NCI-H524 (cell line): Measurements from ENCODE around the gene TEAD2.
"Not testable (repeated sequence)": the region's sequence is repeated elsewhere in the genome, so short reads cannot be mapped to it uniquely, and the experiment has no call there.

Experiments used
- DNase-seq, 2 experiments: peaks; one replicate each; lab custom pipeline; 2025; lab: John Stamatoyannopoulos, UW

Gene TEAD2

DNA sequence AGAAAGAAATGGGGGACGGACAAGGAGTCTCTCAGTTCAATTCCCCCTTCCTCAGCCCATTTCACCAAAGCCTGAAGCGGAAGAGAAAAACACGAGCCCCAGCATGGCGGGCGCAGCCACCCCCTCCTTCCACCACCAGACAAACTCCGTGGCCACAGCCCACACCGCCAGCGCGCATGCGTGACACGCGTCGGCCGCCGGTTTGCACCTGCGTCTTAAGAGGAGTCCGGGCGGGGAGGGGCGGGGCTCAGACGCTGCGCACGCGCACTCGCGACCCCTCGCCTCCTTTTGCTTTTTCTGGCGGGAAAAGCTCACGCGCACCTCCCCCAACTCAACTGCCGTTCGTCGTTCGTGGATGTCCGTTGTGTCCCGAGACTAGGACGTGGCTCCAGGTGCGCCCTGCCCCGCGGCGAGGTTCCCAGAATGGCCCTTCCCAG is 25.7 kb upstream of the TEAD2 start, which contains the start of gene KASH5:
KASH5 (plus strand) TSS at position 314 of the 437 bp plus-strand sequence. CDS start 2,635 bp downstream, outside the sequence.
- no peak for DNase-seq

DNA sequence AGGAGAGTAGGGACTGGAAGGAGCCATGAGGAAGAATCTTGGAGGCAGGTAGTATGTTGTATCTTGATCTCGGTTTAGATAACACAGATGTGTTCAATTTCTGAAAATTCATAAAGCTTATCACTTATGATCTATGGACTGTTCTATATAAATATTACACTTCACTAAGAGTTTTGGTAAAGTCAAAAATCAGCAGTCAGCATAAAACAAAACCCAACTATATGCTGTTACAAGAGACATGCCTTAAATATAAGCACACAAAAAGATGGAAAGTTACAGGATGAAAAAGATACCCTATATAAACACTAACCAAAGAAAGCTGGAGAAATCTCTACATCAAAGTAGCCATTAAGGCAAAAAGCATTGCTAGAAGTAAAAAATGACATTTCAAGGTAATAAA is 21.4 kb upstream of the TEAD2 start:
- no peak for DNase-seq

DNA sequence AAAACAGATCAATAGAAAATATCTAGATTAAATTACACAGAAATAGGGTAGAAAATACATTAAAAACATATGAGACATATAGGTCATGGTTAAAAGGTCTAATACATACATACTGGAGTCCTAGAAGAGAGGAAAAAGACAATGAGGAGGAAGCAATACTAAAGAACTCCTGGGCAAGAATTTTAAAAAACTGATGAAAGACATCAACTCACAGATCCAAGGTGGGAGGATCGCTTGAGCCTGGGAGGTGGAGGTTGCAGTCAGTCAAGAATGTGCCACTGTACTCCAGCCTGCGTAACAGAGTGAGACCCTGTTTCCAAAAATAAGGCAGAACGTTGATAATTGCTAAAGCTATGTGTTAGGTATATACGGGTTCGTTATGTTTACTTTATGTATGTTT is 20.4 kb upstream of the TEAD2 start:
- no peak for DNase-seq

DNA sequence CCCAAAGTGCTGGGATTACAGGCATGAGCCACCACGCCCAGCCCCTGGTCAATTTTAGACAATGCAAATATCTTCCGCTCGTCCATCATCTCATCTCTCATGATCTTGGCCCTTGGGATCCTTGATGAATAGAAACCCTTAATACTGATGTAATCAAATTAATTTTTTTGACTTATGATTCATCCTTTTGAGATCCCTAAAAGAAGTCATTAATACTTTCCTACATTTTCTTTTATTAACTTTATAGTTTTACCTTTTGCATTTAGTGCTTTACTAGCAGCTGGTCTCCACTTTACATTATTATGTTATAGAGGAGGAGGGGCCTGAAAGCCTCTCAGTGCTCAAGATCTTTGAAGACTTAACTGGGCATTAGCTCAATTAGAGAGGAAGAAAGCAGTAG is 18.2 kb upstream of the TEAD2 start:
- no peak for DNase-seq

DNA sequence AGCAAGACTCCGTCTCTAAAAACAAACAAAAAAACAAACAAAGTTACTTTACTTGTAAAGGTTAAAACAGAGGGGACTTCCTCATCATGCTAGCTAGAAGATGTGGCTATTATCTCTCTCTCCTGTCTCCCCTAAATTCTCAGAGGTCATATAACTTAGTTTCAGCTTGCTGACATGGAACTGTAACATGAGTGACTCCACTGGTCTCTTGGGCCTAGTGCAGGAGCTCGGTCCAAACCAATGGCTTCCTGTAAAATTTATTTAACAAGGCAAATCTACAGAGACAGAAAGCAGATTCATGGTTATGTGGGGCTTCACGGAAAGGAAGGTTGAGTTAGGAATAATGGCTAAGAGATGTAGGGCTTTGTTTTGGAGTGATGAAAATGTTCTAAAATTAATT is 16.3 kb upstream of the TEAD2 start:
- DNase-seq: no peak

DNA sequence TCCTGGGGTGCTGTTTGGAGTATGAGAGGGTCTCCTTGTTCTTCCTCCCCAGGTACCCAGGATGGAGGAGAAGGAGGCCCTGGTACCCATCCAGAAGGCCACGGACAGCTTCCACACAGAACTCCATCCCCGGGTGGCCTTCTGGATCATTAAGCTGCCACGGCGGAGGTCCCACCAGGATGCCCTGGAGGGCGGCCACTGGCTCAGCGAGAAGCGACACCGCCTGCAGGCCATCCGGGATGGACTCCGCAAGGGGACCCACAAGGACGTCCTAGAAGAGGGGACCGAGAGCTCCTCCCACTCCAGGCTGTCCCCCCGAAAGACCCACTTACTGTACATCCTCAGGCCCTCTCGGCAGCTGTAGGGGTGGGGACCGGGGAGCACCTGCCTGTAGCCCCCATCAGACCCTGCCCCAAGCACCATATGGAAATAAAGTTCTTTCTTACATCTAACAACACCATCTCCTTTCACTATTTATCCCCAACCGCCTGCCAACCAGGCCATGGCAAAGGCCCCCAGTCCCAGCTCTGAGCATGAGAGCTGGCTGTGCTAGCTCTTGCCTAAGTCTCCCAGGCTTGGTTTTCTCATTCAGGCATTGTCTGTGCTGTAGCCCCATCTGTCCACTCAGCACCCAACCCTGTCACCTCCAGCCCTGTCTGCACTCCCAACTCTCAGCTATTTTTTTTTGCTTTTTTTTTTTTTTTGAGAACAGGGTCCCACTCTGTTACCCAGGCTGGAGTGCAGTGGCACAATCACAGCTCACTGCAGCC is 12.6 kb upstream of the TEAD2 start:
- no peak for DNase-seq

DNA sequence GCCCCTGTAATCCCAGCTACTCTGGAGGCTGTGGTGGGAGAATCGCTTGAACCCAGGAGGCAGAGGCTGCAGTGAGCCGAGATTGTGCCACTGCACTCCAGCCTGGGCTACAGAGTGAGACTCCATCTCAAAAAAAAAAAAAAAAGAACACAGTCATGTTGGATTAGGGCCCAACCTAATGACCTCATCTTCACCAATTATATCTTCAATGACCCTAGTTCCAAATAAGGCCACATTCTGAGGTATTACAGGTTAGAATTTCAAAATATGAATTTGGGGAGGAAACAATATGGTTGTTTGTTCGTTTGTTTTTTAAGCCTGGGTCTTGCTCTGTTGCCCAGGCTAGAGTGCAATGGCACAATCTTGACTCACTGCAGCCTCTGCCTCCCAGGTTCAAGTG is 11.0 kb upstream of the TEAD2 start:
- DNase-seq: not testable (repeated sequence)

DNA sequence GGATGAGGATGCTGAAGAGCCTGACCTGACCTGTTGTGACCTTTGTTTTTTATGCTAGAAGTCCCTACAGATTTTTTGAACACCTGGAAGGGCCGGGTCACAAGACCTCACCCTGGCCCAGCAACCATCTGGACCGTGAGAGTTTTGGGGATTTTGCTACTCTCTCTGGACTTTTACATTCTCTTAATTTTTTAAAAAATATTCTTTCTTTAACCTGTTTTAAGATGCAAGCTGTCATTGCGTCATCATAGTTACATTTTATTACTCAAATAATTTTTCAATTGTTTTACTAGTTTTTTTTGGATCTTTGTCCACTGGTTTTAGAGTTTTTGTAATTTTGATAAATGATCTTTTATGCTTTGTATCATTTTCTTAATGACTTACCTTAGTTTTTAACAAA is 9.0 kb upstream of the TEAD2 start:
- no peak for DNase-seq

DNA sequence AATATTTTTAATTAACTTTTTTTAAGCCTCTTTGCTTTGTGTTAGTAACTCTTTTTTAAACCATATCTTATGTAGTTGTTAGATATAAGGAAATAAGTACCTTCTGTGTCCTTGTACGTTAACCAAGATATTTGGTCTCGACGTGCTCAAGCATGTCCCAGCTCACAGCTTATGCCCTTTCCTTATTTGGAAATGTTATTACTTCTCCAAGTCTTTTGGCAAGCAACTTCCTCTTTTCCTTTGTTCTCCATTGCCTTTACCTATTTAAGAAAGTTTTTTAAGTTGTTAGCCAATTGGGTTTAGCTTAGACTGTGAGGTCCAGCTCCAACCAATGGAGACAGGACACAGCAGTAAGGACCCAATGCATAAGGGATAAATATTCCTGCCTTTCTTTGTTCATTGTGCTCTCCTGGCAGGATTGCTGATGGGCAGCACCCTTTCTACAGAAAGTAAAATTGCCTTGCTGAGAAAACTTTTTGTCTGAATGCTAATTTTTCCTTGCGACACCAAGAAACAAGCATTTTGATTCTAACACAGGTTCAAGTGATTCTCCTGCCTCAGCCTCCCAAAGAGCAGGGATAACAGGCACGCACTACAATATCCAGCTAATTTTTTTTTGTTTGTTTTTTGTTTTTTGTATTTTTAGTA is 6.6 kb upstream of the TEAD2 start:
- DNase-seq: no peak

DNA sequence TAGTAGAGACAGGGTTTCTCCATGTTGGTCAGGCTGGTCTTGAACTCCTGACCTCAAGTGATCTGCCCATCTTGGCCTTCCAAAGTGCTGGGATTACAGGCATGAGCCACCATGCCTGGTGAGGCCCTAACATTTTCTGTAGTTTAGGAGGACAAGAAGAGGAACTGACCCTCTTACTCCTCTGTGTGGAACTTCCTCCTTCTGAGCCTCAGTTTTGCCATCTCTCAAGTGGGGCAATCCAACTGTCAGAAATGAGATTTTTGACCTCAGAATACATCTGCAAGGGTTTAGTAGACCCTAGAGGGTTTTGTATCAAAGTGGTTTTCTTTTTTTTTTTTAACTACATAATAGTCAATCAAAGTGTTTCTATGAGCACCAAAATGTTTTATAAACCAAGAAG is 3.9 kb upstream of the TEAD2 start:
- no peak for DNase-seq

DNA sequence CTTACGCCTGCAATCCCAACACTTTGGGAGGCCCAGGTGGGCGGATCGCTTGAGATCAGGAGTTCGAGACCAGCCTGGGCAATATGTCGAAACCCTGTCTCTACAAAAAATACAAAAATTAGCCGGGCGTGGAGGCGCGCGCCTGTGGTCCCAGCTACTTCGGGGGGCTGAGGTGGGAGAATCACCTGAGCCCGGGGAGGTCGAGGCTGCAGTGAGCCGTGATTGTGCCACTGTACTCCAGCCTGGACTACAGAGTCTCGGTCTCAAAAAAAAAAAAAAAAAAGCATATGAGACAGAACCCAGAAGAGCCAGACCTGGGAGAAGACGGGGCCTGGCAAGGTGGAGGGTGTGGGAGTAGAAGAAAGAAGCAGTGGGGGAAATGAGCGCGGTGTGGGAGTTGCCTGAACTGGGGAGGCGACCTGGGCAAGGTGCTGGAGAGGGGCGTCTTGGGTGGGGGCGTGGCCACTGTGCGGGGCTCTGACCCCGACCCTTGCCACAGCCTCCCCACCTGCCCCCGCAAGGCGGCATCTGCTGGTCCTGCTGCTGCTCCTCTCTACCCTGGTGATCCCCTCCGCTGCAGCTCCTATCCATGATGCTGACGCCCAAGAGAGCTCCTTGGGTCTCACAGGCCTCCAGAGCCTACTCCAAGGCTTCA is 2.0 kb upstream of the TEAD2 start:
- no peak for DNase-seq

DNA sequence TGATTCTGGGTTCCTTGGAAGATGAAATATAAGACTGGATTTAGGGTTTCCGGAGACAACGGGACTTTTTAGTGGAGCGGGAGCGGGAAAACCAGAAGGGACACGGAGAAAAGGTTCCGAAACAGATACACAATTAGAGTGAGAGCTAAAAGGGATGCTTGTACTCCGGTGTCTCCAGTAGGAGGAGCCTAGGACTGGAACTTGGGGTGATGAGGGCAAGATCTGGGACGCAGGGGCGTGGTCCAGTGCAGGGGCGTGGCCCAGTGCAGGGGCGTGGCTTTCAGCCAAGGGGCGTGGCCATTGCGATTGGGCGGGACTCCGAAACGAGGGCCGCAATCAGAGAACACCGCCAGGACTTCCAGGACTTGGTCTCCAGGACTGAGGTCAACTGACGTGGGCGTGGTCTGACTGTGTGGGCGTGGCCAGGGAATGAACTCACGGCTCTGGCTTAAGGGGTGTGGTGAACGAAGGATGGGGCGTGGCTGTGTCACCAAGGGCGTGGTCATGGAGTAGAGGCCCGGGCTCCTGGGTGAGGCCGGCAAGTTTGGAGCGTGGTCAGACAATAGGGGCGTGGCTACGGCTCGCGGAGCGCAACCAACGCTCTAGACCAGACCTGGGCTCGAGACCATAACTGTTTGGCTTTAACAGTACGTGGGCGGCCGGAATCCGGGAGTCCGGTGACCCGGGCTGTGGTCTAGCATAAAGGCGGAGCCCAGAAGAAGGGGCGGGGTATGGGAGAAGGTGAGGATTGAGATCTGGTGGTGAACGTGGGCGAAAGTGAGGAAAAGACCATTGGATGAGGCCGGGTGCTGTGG is 1.3 kb upstream of the TEAD2 start, which contains the start of gene DKKL1:
DKKL1 (plus strand) TSS at position 610 of the 815 bp plus-strand sequence; CDS start at position 732, 122 bp downstream.
- DNase-seq: peak; percentile 74 to 86

DNA sequence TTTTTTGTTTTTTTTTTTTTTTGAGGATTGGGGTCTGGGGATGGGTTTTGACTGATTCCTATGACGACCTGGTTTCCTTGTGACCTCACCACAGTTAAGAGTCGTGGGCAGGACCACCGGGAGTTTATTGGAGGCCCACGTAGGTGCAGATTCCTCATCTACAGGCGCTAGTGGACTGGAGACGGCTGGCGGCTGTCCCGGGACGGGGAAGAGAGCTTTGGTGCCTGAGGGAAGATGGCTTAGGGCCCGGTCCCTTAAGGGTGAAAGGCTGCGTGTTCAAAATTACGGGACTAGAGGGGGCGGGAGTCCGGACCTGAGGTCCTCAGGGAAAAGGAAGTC is 682 bp upstream of the TEAD2 start:
- no peak for DNase-seq

DNA sequence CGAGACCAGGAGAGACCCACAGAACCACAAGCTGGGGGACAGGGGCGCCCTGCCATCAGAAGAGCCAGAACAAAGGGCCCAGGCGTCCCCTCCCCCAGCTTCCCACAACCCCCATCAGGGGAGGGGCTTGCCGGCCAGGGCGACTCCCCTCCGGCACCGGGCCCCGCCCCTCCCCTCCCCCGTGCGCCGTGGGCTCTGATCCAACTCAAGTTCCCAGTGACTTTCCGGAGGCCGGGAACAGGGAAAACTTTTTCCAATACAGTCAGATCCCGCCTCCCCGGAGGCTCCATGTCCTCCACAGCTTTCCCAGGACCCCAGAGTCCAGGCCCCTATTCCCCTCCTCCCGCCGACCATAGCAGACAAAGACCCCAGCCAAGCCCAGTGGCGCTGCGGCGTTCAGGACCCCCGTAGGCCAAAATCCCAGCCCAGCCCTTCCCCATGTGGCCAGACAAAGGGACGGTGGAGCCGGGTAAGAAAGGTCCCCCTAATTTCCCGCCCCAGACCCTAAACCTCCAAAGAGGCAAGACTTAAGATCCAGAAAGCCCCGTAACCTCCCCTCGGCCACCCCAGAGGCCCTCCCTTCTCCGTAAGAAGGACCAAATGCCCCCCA is 673 bp downstream of the TEAD2 start:
- DNase-seq: peak in 1 of 2 experiments; percentile 28

DNA sequence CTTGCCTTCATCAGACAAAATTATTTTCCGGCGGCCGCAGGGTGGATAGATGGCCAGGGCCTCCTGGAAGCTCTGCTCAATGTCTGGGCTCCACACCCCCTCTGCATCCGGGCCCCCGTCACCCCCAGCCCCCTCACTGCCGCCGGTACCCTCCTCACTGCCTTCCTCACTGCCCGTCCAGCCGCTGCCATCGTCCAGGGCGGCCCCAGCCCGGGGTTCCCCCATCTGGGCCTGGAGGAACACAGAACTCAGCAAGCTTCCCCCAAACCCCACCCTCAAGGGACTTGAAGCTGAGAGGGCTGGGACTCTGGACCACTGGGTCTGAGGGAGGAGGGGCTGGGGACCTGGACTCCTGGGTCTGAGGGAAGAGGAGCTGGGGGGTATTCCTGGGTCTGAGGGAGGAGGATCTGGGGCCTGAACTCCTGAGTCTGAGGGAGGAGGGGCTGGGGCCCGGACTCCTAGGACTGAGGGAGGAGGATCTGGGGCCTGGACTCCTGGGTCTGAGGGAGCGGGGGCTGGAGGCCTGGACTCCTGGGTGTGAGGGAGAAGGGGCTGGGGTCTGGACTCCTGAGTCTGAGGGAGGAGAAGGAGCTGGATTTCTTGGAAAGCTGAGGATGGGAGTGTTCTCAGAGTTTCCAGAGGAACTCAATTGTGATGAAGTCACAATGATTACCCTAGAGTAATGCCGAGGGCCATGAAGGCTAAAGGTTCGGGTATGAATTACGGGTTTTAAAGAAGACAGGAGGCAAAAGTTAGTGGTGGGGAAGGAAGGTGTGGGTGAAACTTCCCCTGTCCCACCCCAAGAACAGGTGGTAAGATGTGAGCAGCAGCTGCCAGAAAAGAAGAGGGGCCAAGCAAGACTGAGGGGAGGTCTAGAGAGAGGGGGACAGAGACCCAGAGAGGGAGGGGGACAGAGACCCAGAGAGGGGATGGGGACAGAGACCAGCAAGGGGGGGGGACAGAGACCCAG is 2.1 kb downstream of the TEAD2 start:
- DNase-seq: no peak

DNA sequence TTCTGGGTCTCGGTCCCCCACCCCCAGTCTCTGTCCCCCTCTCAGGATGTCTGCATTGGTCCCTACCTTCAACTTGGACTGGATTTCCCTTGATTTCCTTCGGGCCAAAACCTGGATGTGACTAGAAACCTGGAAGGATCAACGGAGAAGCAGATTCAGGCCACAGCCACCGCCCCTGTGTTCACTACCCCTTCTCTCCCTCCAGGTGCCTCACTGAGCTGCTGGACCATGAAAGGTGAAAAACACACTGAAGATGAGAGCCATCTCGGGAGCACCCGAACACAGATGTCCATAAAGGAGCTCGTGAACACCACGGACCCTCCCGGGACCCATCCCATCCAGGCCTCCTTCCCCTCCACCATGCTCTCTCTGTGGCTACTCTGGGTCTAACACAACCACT is 5.0 kb downstream of the TEAD2 start:
- no peak for DNase-seq

DNA sequence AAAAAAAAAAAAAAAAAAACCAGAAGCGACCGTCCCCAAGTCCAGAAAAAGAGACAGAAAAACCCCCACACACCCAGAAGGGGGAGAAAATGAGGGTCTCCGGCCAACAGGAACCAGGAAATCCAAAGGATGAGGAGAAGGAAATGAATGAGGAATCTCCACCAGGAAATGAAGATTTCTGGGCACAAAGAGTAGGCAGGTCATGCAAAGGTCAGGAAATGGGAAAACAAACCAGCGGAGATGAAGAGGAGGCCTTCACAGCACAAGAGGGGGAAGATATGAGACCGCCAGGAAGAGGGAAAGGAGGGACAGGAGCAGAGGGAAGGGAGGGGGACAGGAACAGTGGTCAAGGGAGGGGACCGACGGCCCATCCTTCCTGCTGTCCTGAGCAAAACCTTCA is 5.8 kb downstream of the TEAD2 start:
- DNase-seq: no peak

DNA sequence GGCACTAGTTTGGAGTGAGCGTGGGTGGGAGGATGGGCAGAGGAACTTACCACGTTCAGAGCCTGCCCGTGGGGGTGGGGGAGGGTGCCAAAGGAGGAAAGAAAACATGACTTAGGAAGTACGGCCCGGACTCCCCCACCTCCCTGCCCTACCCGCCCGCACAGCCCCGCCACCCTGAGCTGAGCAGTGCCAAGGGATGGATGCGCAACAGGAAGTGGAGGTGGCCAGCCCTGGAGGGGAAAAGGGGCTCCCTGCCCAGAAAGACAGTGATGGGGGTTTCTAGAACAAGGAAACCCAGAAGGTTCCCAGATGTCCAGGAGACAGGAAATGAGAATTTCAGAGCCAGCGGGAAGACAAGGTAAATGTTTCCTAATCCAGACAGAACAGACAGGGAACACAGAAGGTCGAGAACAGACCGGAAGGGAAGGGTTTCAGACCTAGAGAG is 6.3 kb downstream of the TEAD2 start:
- DNase-seq: no peak

DNA sequence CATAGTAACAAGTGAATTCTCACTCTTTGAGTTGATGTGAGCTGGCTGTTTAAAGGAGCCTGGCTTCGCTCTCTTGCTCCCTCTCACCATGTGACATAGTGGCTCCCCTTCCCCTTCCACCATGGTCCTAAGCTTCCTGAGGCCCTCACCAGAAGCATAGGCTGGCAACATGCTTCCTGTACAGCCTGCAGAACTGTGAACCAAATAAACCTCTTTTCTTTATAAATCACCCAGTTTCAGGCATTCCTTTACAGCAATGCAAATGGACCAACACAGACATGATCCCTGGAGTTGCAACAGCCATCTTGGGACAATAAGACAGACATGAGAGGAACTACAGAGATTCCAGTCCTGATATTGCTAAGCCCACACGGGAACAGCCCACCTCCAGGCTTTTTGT is 12.6 kb downstream of the TEAD2 start:
- DNase-seq: no peak
